GM21360 (cell line): Measurements from ENCODE around the gene IBSP.

Experiments
- ATAC-seq: cut with Tn5 transposase; IDR thresholded peaks from one replicate; pipeline ENCODE4 v1.9.1; 2021; ENCODE audit warnings: mild to moderate bottlenecking, moderate library complexity; ENCODE audit not compliant: unreplicated experiment

Gene IBSP

GRCh38 chr4:87799301-87800113, at the start of gene IBSP:
IBSP (plus strand) TSS chr4:87799554; CDS start chr4:87802362, 2,808 bp downstream.
- ATAC-seq = no peak

- ATAC-seq = no peak
These were observed 49.5 kb upstream of the IBSP start for GRCh38 chr4:87749883-87750282.

GRCh38 chr4:87758270-87758669, 41.1 kb upstream of the IBSP start:
- no peak for ATAC-seq

GRCh38 chr4:87762311-87762710, 37.0 kb upstream of the IBSP start:
- no peak for ATAC-seq

GRCh38 chr4:87781569-87781968, 17.8 kb upstream of the IBSP start:
- no peak for ATAC-seq

GRCh38 chr4:87783781-87784180, 15.6 kb upstream of the IBSP start:
- ATAC-seq = no peak

- ATAC-seq = no peak
These were observed 13.4 kb upstream of the IBSP start for GRCh38 chr4:87785731-87786509.

GRCh38 chr4:87802858-87803257, 3.5 kb downstream of the IBSP start:
- no peak for ATAC-seq

GRCh38 chr4:87803421-87803820, 4.1 kb downstream of the IBSP start:
- no peak for ATAC-seq

- no peak for ATAC-seq
These were observed 5.5 kb downstream of the IBSP start for GRCh38 chr4:87804871-87805270.

- ATAC-seq = no peak
These were observed 6.6 kb downstream of the IBSP start for GRCh38 chr4:87805971-87806370.

GRCh38 chr4:87806520-87806919, 7.2 kb downstream of the IBSP start:
- no peak for ATAC-seq

GRCh38 chr4:87807402-87807801, 8.0 kb downstream of the IBSP start:
- no peak for ATAC-seq

GRCh38 chr4:87811977-87812376, 12.6 kb downstream of the IBSP start:
- no peak for ATAC-seq

- no peak for ATAC-seq
These were observed 20.0 kb downstream of the IBSP start for GRCh38 chr4:87819281-87819919.

- no peak for ATAC-seq
These were observed 23.8 kb downstream of the IBSP start for GRCh38 chr4:87823200-87823599.

GRCh38 chr4:87823724-87824123, 24.4 kb downstream of the IBSP start:
- ATAC-seq = no peak

- ATAC-seq = no peak
These were observed 25.0 kb downstream of the IBSP start for GRCh38 chr4:87824352-87824751.

GRCh38 chr4:87832669-87833068, 33.3 kb downstream of the IBSP start, which contains the start of gene MEPE:
MEPE (plus strand) TSS chr4:87832969; CDS start chr4:87834715, 1,746 bp downstream.
- ATAC-seq = no peak

- ATAC-seq = no peak
These were observed 35.0 kb downstream of the IBSP start for GRCh38 chr4:87834401-87834800.

GRCh38 chr4:87835197-87835596, 35.8 kb downstream of the IBSP start:
- no peak for ATAC-seq

GRCh38 chr4:87835743-87836142, 36.4 kb downstream of the IBSP start:
- no peak for ATAC-seq
